ENCODE measurements around the gene SCAMP3. TPM values are rescaled to one million over a fixed set of nuclear protein-coding genes. Genes with fewer than 3 reads are reported as not detected.

The SCAMP3 gene
- total and polyA plus RNA-seq, 12 donors = 41.9 to 143 (median 94.1) TPM

DNA sequence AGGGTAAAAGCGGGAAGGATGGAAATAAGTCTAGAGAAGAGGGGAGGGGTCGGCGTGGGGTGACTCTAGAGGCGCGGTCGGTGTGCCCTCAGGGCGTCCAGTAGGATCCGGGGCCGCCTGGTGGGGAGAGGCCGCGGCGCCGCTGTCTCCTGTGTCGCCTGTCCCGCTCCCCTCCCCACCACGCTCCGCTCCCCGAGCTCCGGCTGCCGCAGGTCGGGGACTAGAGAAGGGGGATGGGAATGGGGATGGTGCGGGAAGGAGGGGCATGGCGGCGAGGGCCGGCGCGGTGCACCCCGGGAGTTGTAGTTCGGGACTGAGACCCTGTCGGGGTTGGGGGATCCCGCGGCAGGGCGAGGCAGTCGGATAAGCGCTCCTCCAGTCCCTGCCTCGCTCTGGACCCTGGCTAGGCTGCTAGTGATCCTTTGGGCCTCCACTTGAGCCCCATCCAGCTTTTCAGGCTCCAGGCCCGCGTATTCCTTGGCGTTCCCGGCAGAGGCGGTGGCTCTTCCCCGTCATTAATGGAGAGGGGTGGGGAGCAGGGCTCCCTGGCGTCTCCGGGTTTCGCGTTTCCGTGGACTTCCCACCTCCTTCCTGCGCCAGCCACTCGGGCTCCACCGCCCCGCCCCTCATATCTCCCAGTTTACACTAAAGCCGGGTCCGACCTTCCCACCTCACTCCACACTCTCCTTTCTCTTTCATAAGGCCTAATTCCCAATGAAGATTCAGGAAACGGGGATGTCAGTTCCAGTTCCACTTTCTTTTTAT is 6.7 kb downstream of the SCAMP3 start, which contains the start of gene ENTREP3:
TSS of gene ENTREP3 (minus strand) at position 241 of the 765 bp plus-strand sequence. CDS start 606 bp downstream, outside the sequence.
- peak within 1 kb of the TSS; percentile 90 to 99 (median 97) for H3K27ac ChIP-seq
- peaks cover 0 to 29% of the 10 kb centered on the region in 2 donors for H3K36me3 ChIP-seq (replicated peaks in 1 of 2)
- H3K27me3 ChIP-seq = no peaks in the 10 kb centered on the region
- DNase-seq = peak; percentile 88 to 94 (median 91)
- no peaks in the 10 kb centered on the region for H3K9me3 ChIP-seq (replicated peaks in 1 of 3)
- WGBS, 4 donors = 0 to 8% (median 1%) methylated on average over 9 to 54 of the region's 54 CpGs
- TF ChIP-seq CTCF (IDR thresholded peaks at IDR 0.05) (peak in 1 of 6 experiments; percentile 32), POLR2A (IDR thresholded peaks at IDR 0.05) (peak; percentile 32 to 46)
- peaks cover 22 to 36% of the 10 kb centered on the region in 2 donors for H3K4me1 ChIP-seq (replicated peaks in 1 of 2)
- intact Hi-C loops (cut with DNase I) = no loop called here
- H3K4me3 ChIP-seq = peak within 1 kb of the TSS; percentile 42 to 88 (median 66)

- H3K4me1 ChIP-seq (replicated peaks in 1 of 2) = peaks cover 22 to 37% of the 10 kb centered on the region in 2 donors
- H3K4me3 ChIP-seq = peak overlapping the region; percentile 42 to 88 (median 66)
- 0 to 2% (median 0%) methylated on average over 18 to 35 of the region's 35 CpGs; no CpG with 5 or more reads in 1 of the 4 donors for WGBS, 4 donors
- DNase-seq = peak in 3 of 7 donors; percentile 45 to 63 (median 48)
- TF ChIP-seq POLR2A (IDR thresholded peaks at IDR 0.05) = no peak
- TF ChIP-seq CTCF (IDR thresholded peaks at IDR 0.05) = no peak
- no peaks in the 10 kb centered on the region for H3K27me3 ChIP-seq
- no peaks in the 10 kb centered on the region for H3K9me3 ChIP-seq (replicated peaks in 1 of 3)
- intact Hi-C loops (cut with DNase I) = loop anchor here (5.0 kb wide), 2 partner anchors 68 to 343 kb away; partner anchors contain the start of gene RUSC1 (in 2 of the 2)
- peaks cover 0 to 22% of the 10 kb centered on the region in 2 donors for H3K36me3 ChIP-seq (replicated peaks in 1 of 2)
- peak overlapping the region; percentile 90 to 99 (median 97) for H3K27ac ChIP-seq
These were observed 7.4 kb downstream of the SCAMP3 start for GRCh38 chr1:155254714-155255242.

DNA sequence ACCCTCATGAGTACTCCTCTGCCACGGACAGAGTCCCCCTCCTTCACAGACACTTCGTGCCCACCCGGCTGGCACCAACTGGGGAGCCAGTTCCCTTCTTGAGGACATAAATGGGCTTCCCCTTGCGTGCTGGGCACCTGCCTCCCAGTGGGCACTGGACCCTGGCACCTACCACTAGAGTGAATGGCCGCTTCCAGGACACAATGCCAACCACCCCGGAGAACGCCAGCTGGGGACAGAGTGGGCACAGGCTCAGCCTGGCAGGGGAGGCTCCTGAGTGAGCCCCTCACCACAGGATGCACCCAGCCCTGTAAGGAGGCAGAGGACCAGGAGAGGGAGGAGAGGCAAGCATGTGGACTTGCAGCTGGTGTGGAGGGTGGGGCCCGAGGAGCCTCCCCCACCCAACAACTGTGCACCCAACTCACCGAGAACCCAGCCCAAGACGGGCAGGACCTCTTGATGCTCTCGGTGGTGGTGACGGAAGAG is 7.9 kb downstream of the SCAMP3 start:
- WGBS, 4 donors = 25 to 48% (median 27%) methylated on average over 7 to 12 of the region's 12 CpGs
- intact Hi-C loops (cut with DNase I) = loop anchor here (5.0 kb wide), 2 partner anchors 68 to 343 kb away; partner anchors contain the start of gene RUSC1 (in 2 of the 2)
- no peak for DNase-seq
- H3K36me3 ChIP-seq (replicated peaks in 1 of 2) = peaks cover 0 to 19% of the 10 kb centered on the region in 2 donors
- no peaks in the 10 kb centered on the region for H3K27me3 ChIP-seq
- no peaks in the 10 kb centered on the region for H3K9me3 ChIP-seq (replicated peaks in 1 of 3)
- H3K27ac ChIP-seq = peak overlapping the region in 2 of 5 donors; percentile 97 to 99
- peak overlapping the region in 3 of 4 donors; percentile 42 to 88 (median 69) for H3K4me3 ChIP-seq
- TF ChIP-seq CTCF (IDR thresholded peaks at IDR 0.05) = no peak
- no peak for TF ChIP-seq POLR2A (IDR thresholded peaks at IDR 0.05)
- H3K4me1 ChIP-seq (replicated peaks in 1 of 2) = peaks cover 22 to 37% of the 10 kb centered on the region in 2 donors

- Histone ChIP-seq H3K9me3 (replicated peaks in 1 of 3) (no peaks in the 10 kb centered on the region), H3K27ac (peak overlapping the region in 2 of 5 donors; percentile 97 to 99), H3K36me3 (replicated peaks in 1 of 2) (peaks cover 0 to 22% of the 10 kb centered on the region in 2 donors), H3K4me1 (replicated peaks in 1 of 2) (peaks cover 22 to 37% of the 10 kb centered on the region in 2 donors), H3K4me3 (peak overlapping the region in 1 of 4 donors; percentile 69), H3K27me3 (no peaks in the 10 kb centered on the region)
- TF ChIP-seq POLR2A (IDR thresholded peaks at IDR 0.05) (no peak), CTCF (IDR thresholded peaks at IDR 0.05) (no peak)
- intact Hi-C loops (cut with DNase I) = loop anchor here (5.0 kb wide), 2 partner anchors 69 to 344 kb away; partner anchors contain the start of gene RUSC1 (in 2 of the 2)
- WGBS, 4 donors = 40 to 70% (median 55%) methylated on average over 3 to 5 of the region's 5 CpGs
- DNase-seq = no peak
These were observed 8.4 kb downstream of the SCAMP3 start for GRCh38 chr1:155253797-155254196.
